ENCODE data around the gene SPANXD.
"Not testable (repeated sequence)": the region's sequence is repeated elsewhere in the genome, so short reads cannot be mapped to it uniquely, and the experiment has no call there.

Gene SPANXD

GRCh38 chrX:141698639-141699038, at the start of gene SPANXD:
Gene SPANXD (minus strand): TSS chrX:141698739. CDS start chrX:141698405, 334 bp downstream.
- not testable (repeated sequence) for H3K4me1 ChIP-seq (ENCODE audit: control insufficient read depth, insufficient read depth, low read length); H3K9ac ChIP-seq (ENCODE audit: low read depth, low read length); H3K27ac ChIP-seq (ENCODE audit: low read depth, low read length); H3K9me3 ChIP-seq (ENCODE audit: control insufficient read depth, insufficient read depth, low read length); H3K4me3 ChIP-seq (ENCODE audit: low read depth, low read length); H3K36me3 ChIP-seq (ENCODE audit: control insufficient read depth, insufficient read depth, low read length); H3K27me3 ChIP-seq (ENCODE audit: control insufficient read depth, insufficient read depth, low read length)

GRCh38 chrX:141742666-141743065, 44.1 kb upstream of the SPANXD start:
- H3K27me3 ChIP-seq (ENCODE audit: control insufficient read depth, insufficient read depth, low read length) = no peaks in the 10 kb centered on the region
- no peaks in the 10 kb centered on the region for H3K36me3 ChIP-seq (ENCODE audit: control insufficient read depth, insufficient read depth, low read length)
- H3K9me3 ChIP-seq (ENCODE audit: control insufficient read depth, insufficient read depth, low read length) = peaks cover 14% of the 10 kb centered on the region
- H3K4me3 ChIP-seq (ENCODE audit: low read depth, low read length) = no peak overlapping the region
- no peak overlapping the region for H3K9ac ChIP-seq (ENCODE audit: low read depth, low read length)
- H3K27ac ChIP-seq (ENCODE audit: low read depth, low read length) = no peak overlapping the region
- no peaks in the 10 kb centered on the region for H3K4me1 ChIP-seq (ENCODE audit: control insufficient read depth, insufficient read depth, low read length)

- Histone ChIP-seq H3K4me3 (ENCODE audit: low read depth, low read length) (no peak overlapping the region), H3K27ac (ENCODE audit: low read depth, low read length) (no peak overlapping the region), H3K36me3 (ENCODE audit: control insufficient read depth, insufficient read depth, low read length) (no peaks in the 10 kb centered on the region), H3K9ac (ENCODE audit: low read depth, low read length) (no peak overlapping the region), H3K9me3 (ENCODE audit: control insufficient read depth, insufficient read depth, low read length) (peaks cover 18% of the 10 kb centered on the region; the same call in 1 of the 2 replicates), H3K27me3 (ENCODE audit: control insufficient read depth, insufficient read depth, low read length) (no peaks in the 10 kb centered on the region), H3K4me1 (ENCODE audit: control insufficient read depth, insufficient read depth, low read length) (no peaks in the 10 kb centered on the region)
Observed at GRCh38 chrX:141736656-141737055, 38.1 kb upstream of the SPANXD start.

GRCh38 chrX:141733371-141733770, 34.8 kb upstream of the SPANXD start:
- Histone ChIP-seq H3K27me3 (ENCODE audit: control insufficient read depth, insufficient read depth, low read length) (no peaks in the 10 kb centered on the region), H3K36me3 (ENCODE audit: control insufficient read depth, insufficient read depth, low read length) (no peaks in the 10 kb centered on the region), H3K4me3 (ENCODE audit: low read depth, low read length) (no peak overlapping the region), H3K4me1 (ENCODE audit: control insufficient read depth, insufficient read depth, low read length) (no peaks in the 10 kb centered on the region), H3K9me3 (ENCODE audit: control insufficient read depth, insufficient read depth, low read length) (peaks cover 22% of the 10 kb centered on the region; the same call in 1 of the 2 replicates), H3K9ac (ENCODE audit: low read depth, low read length) (no peak overlapping the region), H3K27ac (ENCODE audit: low read depth, low read length) (no peak overlapping the region)

GRCh38 chrX:141732031-141732430, 33.5 kb upstream of the SPANXD start:
- Histone ChIP-seq H3K27me3 (ENCODE audit: control insufficient read depth, insufficient read depth, low read length) (no peaks in the 10 kb centered on the region), H3K9me3 (ENCODE audit: control insufficient read depth, insufficient read depth, low read length) (peaks cover 15% of the 10 kb centered on the region), H3K27ac (ENCODE audit: low read depth, low read length) (no peak overlapping the region), H3K4me3 (ENCODE audit: low read depth, low read length) (no peak overlapping the region), H3K36me3 (ENCODE audit: control insufficient read depth, insufficient read depth, low read length) (no peaks in the 10 kb centered on the region), H3K9ac (ENCODE audit: low read depth, low read length) (no peak overlapping the region), H3K4me1 (ENCODE audit: control insufficient read depth, insufficient read depth, low read length) (no peaks in the 10 kb centered on the region)

GRCh38 chrX:141724186-141724585, 25.6 kb upstream of the SPANXD start:
- peaks cover 19% of the 10 kb centered on the region for H3K9me3 ChIP-seq (ENCODE audit: control insufficient read depth, insufficient read depth, low read length)
- H3K27ac ChIP-seq (ENCODE audit: low read depth, low read length) = no peak overlapping the region
- H3K4me1 ChIP-seq (ENCODE audit: control insufficient read depth, insufficient read depth, low read length) = no peaks in the 10 kb centered on the region
- H3K9ac ChIP-seq (ENCODE audit: low read depth, low read length) = no peak overlapping the region
- H3K4me3 ChIP-seq (ENCODE audit: low read depth, low read length) = no peak overlapping the region
- H3K27me3 ChIP-seq (ENCODE audit: control insufficient read depth, insufficient read depth, low read length) = no peaks in the 10 kb centered on the region
- no peaks in the 10 kb centered on the region for H3K36me3 ChIP-seq (ENCODE audit: control insufficient read depth, insufficient read depth, low read length)

- no peak overlapping the region for H3K27ac ChIP-seq (ENCODE audit: low read depth, low read length)
- no peaks in the 10 kb centered on the region for H3K36me3 ChIP-seq (ENCODE audit: control insufficient read depth, insufficient read depth, low read length)
- no peaks in the 10 kb centered on the region for H3K4me1 ChIP-seq (ENCODE audit: control insufficient read depth, insufficient read depth, low read length)
- peaks cover 22% of the 10 kb centered on the region; the same call in 1 of the 2 replicates for H3K9me3 ChIP-seq (ENCODE audit: control insufficient read depth, insufficient read depth, low read length)
- no peaks in the 10 kb centered on the region for H3K27me3 ChIP-seq (ENCODE audit: control insufficient read depth, insufficient read depth, low read length)
- no peak overlapping the region for H3K9ac ChIP-seq (ENCODE audit: low read depth, low read length)
- H3K4me3 ChIP-seq (ENCODE audit: low read depth, low read length) = no peak overlapping the region
Observed at GRCh38 chrX:141714680-141715079, 16.1 kb upstream of the SPANXD start.

GRCh38 chrX:141701072-141701471, 2.5 kb upstream of the SPANXD start:
- Histone ChIP-seq H3K4me1 (ENCODE audit: control insufficient read depth, insufficient read depth, low read length) (no peaks in the 10 kb centered on the region), H3K9me3 (ENCODE audit: control insufficient read depth, insufficient read depth, low read length) (no peaks in the 10 kb centered on the region; the same call in 1 of the 2 replicates), H3K36me3 (ENCODE audit: control insufficient read depth, insufficient read depth, low read length) (no peaks in the 10 kb centered on the region), H3K27ac (ENCODE audit: low read depth, low read length) (no peak overlapping the region), H3K9ac (ENCODE audit: low read depth, low read length) (no peak overlapping the region), H3K27me3 (ENCODE audit: control insufficient read depth, insufficient read depth, low read length) (no peaks in the 10 kb centered on the region), H3K4me3 (ENCODE audit: low read depth, low read length) (no peak overlapping the region)

GRCh38 chrX:141673946-141674345, 24.6 kb downstream of the SPANXD start:
- Histone ChIP-seq H3K4me3 (ENCODE audit: low read depth, low read length) (no peak overlapping the region), H3K27ac (ENCODE audit: low read depth, low read length) (no peak overlapping the region), H3K9ac (ENCODE audit: low read depth, low read length) (no peak overlapping the region), H3K36me3 (ENCODE audit: control insufficient read depth, insufficient read depth, low read length) (no peaks in the 10 kb centered on the region), H3K27me3 (ENCODE audit: control insufficient read depth, insufficient read depth, low read length) (no peaks in the 10 kb centered on the region), H3K4me1 (ENCODE audit: control insufficient read depth, insufficient read depth, low read length) (no peaks in the 10 kb centered on the region), H3K9me3 (ENCODE audit: control insufficient read depth, insufficient read depth, low read length) (peaks cover 20% of the 10 kb centered on the region; the same call in 1 of the 2 replicates)

- H3K9ac ChIP-seq (ENCODE audit: low read depth, low read length) = no peak overlapping the region
- no peaks in the 10 kb centered on the region for H3K27me3 ChIP-seq (ENCODE audit: control insufficient read depth, insufficient read depth, low read length)
- no peak overlapping the region for H3K27ac ChIP-seq (ENCODE audit: low read depth, low read length)
Observed at GRCh38 chrX:141669689-141670088, 28.9 kb downstream of the SPANXD start.

GRCh38 chrX:141668371-141668770, 30.2 kb downstream of the SPANXD start:
- H3K27ac ChIP-seq (ENCODE audit: low read depth, low read length) = no peak overlapping the region
- no peak overlapping the region for H3K4me3 ChIP-seq (ENCODE audit: low read depth, low read length)
- H3K9ac ChIP-seq (ENCODE audit: low read depth, low read length) = no peak overlapping the region
- H3K27me3 ChIP-seq (ENCODE audit: control insufficient read depth, insufficient read depth, low read length) = no peaks in the 10 kb centered on the region
- no peaks in the 10 kb centered on the region for H3K4me1 ChIP-seq (ENCODE audit: control insufficient read depth, insufficient read depth, low read length)
- peaks cover 26% of the 10 kb centered on the region; the same call in 1 of the 2 replicates for H3K9me3 ChIP-seq (ENCODE audit: control insufficient read depth, insufficient read depth, low read length)
- H3K36me3 ChIP-seq (ENCODE audit: control insufficient read depth, insufficient read depth, low read length) = no peaks in the 10 kb centered on the region

More at GRCh38 chrX:141669689-141670088, 28.9 kb downstream of the SPANXD start:
- H3K9me3 ChIP-seq (ENCODE audit: control insufficient read depth, insufficient read depth, low read length) = peaks cover 25% of the 10 kb centered on the region; the same call in 1 of the 2 replicates
- H3K4me3 ChIP-seq (ENCODE audit: low read depth, low read length) = no peak overlapping the region
- H3K36me3 ChIP-seq (ENCODE audit: control insufficient read depth, insufficient read depth, low read length) = no peaks in the 10 kb centered on the region
- no peaks in the 10 kb centered on the region for H3K4me1 ChIP-seq (ENCODE audit: control insufficient read depth, insufficient read depth, low read length)

GRCh38 chrX:141662781-141663180, 35.8 kb downstream of the SPANXD start:
- Histone ChIP-seq H3K4me1 (ENCODE audit: control insufficient read depth, insufficient read depth, low read length) (no peaks in the 10 kb centered on the region), H3K36me3 (ENCODE audit: control insufficient read depth, insufficient read depth, low read length) (no peaks in the 10 kb centered on the region), H3K27ac (ENCODE audit: low read depth, low read length) (no peak overlapping the region), H3K27me3 (ENCODE audit: control insufficient read depth, insufficient read depth, low read length) (no peaks in the 10 kb centered on the region), H3K9ac (ENCODE audit: low read depth, low read length) (no peak overlapping the region), H3K4me3 (ENCODE audit: low read depth, low read length) (no peak overlapping the region), H3K9me3 (ENCODE audit: control insufficient read depth, insufficient read depth, low read length) (peaks cover 17% of the 10 kb centered on the region; the same call in 1 of the 2 replicates)

All from HUES48 (cell line).